HEK293 (cell line): ENCODE measurements around the gene YIPF3.

Experiments
- GLI2 ChIP-seq: fragments of 450-650 bp; formaldehyde crosslinking; IDR thresholded peaks from 2 replicates; pipeline ENCODE4; 2017; ENCODE audit warnings: missing biosample characterization, missing genetic modification characterization, low read depth, borderline replicate concordance
- HOXA7 ChIP-seq: sonication (generic); formaldehyde crosslinking; IDR thresholded peaks from 2 replicates; pipeline ENCODE4 v1.8.1; 2022; ENCODE audit warnings: missing genetic modification reagents, borderline replicate concordance
- TCF7L2 ChIP-seq: IDR thresholded peaks from 2 replicates; pipeline ENCODE4 v1.6.1; 2011; ENCODE audit warnings: low read depth, mild to moderate bottlenecking, inconsistent platforms, low read length, moderate library complexity, borderline replicate concordance
- TSHZ1 ChIP-seq: fragments of 450-650 bp; formaldehyde crosslinking; IDR thresholded peaks from 2 replicates; pipeline ENCODE4 v1.5.1; 2016; ENCODE audit warnings: missing biosample characterization, missing genetic modification characterization, borderline replicate concordance
- ZBTB49 ChIP-seq: fragments of 450-650 bp; formaldehyde crosslinking; IDR thresholded peaks from 2 replicates; pipeline ENCODE4 v1.5.1; 2016; ENCODE audit warnings: missing biosample characterization, missing genetic modification characterization, low read depth
- ZBTB6 ChIP-seq: fragments of 450-650 bp; formaldehyde crosslinking; IDR thresholded peaks from 2 replicates; pipeline ENCODE4 v1.5.1; 2017; ENCODE audit warnings: missing biosample characterization, missing genetic modification characterization
- ZBTB8A ChIP-seq: fragments of 450-650 bp; formaldehyde crosslinking; IDR thresholded peaks from 2 replicates; pipeline ENCODE4 v1.5.1; 2016; ENCODE audit warnings: missing biosample characterization, missing genetic modification characterization
- ZFHX2 ChIP-seq: fragments of 450-650 bp; formaldehyde crosslinking; conservative IDR thresholded peaks from 2 replicates; pipeline ENCODE4 v1.5.1; 2016; ENCODE audit warnings: missing biosample characterization, missing genetic modification characterization
- ZFP3 ChIP-seq: fragments of 450-650 bp; formaldehyde crosslinking; IDR thresholded peaks from 2 replicates; pipeline ENCODE4 v1.5.1; 2016; ENCODE audit warnings: low read depth, missing biosample characterization, missing genetic modification characterization
- ZNF138 ChIP-seq: fragments of 450-650 bp; formaldehyde crosslinking; IDR thresholded peaks from 2 replicates; pipeline ENCODE4 v1.5.1; 2016; ENCODE audit warnings: missing biosample characterization, missing genetic modification characterization, borderline replicate concordance
- ZNF174 ChIP-seq: fragments of 450-650 bp; formaldehyde crosslinking; IDR thresholded peaks from 2 replicates; pipeline ENCODE4 v1.5.0; 2017; ENCODE audit warnings: missing biosample characterization, mild to moderate bottlenecking, missing genetic modification characterization
- ZNF214 ChIP-seq: fragments of 450-650 bp; formaldehyde crosslinking; IDR thresholded peaks from 2 replicates; pipeline ENCODE4 v1.5.1; 2017; ENCODE audit warnings: missing biosample characterization, mild to moderate bottlenecking, missing genetic modification characterization, borderline replicate concordance
- ZNF239 ChIP-seq: fragments of 450-650 bp; formaldehyde crosslinking; IDR thresholded peaks from 2 replicates; pipeline ENCODE4 v1.5.1; 2016; ENCODE audit warnings: missing biosample characterization, missing genetic modification characterization
- ZNF280C ChIP-seq: fragments of 450-650 bp; formaldehyde crosslinking; IDR thresholded peaks from 2 replicates; pipeline ENCODE4 v1.5.1; 2016; ENCODE audit warnings: missing biosample characterization, missing genetic modification characterization
- ZNF302 ChIP-seq: fragments of 450-650 bp; formaldehyde crosslinking; IDR thresholded peaks from 2 replicates; pipeline ENCODE4 v1.5.1; 2016; ENCODE audit warnings: missing biosample characterization, missing genetic modification characterization, low read depth
- ZNF366 ChIP-seq: fragments of 450-650 bp; formaldehyde crosslinking; conservative IDR thresholded peaks from 2 replicates; pipeline ENCODE4 v1.5.1; 2016; ENCODE audit warnings: missing biosample characterization, missing genetic modification characterization
- ZNF398 ChIP-seq: fragments of 450-650 bp; formaldehyde crosslinking; IDR thresholded peaks from 2 replicates; pipeline ENCODE4 v1.5.1; 2017; ENCODE audit warnings: missing biosample characterization, missing genetic modification characterization
- ZNF423 ChIP-seq: fragments of 450-650 bp; formaldehyde crosslinking; IDR thresholded peaks from 2 replicates; pipeline ENCODE4 v1.5.1; 2016; ENCODE audit warnings: missing biosample characterization, missing genetic modification characterization
- ZNF433 ChIP-seq: fragments of 450-650 bp; formaldehyde crosslinking; IDR thresholded peaks from 2 replicates; pipeline ENCODE4 v1.5.1; 2016; ENCODE audit warnings: missing biosample characterization, missing genetic modification characterization, low read depth
- ZNF48 ChIP-seq: fragments of 450-650 bp; formaldehyde crosslinking; IDR thresholded peaks from 2 replicates; pipeline ENCODE4 v1.5.1; 2016; ENCODE audit warnings: missing biosample characterization, missing genetic modification characterization
- ZNF514 ChIP-seq: fragments of 450-650 bp; formaldehyde crosslinking; IDR thresholded peaks from 2 replicates; pipeline ENCODE4 v1.5.1; 2016; ENCODE audit warnings: missing biosample characterization, missing genetic modification characterization
- ZNF560 ChIP-seq: fragments of 450-650 bp; formaldehyde crosslinking; IDR thresholded peaks from 2 replicates; pipeline ENCODE4 v1.5.1; 2017; ENCODE audit warnings: missing biosample characterization, missing genetic modification characterization, borderline replicate concordance
- ZNF707 ChIP-seq: fragments of 450-650 bp; formaldehyde crosslinking; IDR thresholded peaks from 2 replicates; pipeline ENCODE4 v1.5.1; 2016; ENCODE audit warnings: missing biosample characterization, missing genetic modification characterization
- ZNF76 ChIP-seq: fragments of 450-650 bp; formaldehyde crosslinking; IDR thresholded peaks from 2 replicates; pipeline ENCODE4; 2016; ENCODE audit warnings: low read depth, missing biosample characterization, missing genetic modification characterization, borderline replicate concordance
- ZNF785 ChIP-seq: fragments of 450-650 bp; formaldehyde crosslinking; IDR thresholded peaks from 2 replicates; pipeline ENCODE4 v1.5.1; 2016; ENCODE audit warnings: missing biosample characterization, missing genetic modification characterization
- ZSCAN5A ChIP-seq: fragments of 450-650 bp; formaldehyde crosslinking; IDR thresholded peaks from 2 replicates; pipeline ENCODE4 v1.5.1; 2016; ENCODE audit warnings: missing biosample characterization, missing genetic modification characterization

Gene YIPF3

DNA sequence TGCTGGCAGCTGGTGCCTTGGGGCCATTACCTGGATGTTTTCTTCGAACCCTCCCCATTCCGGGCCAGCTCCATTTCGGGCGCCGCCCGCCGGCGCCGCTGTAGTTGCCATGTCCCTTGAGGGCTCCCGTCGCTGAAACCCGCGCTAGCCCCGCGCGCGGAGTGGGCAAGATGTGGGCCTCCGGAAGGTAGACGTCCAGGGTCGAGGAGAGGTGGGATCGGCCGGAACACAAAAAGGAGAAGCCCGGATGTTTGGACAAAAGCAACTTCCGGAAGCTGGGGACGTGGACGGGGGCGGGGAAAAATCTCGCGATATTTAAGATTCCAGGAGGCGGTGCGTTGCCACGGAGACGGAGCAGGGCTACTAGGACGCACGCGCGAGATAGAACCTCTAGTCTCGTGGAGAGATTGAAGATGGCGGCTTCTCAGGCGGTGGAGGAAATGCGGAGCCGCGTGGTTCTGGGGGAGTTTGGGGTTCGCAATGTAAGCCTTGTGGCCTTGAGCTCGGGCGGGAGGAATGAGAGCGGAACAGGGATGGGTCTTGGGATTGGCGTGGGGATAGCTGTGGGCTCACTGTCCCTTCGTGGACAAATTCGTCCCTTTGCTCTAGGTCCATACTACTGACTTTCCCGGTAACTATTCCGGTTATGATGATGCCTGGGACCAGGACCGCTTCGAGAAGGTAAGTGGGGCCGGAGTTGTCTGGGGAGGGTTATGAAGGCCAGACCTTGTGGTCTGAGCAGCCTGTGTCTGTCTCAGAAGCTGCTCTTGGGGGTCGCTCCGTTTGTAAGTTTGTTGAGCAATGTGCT lies at the start of gene YIPF3, which contains the start of gene POLR1C (continued):
- TF ChIP-seq ZNF280C (no peak), TCF7L2 (no peak), TSHZ1 (no peak), ZNF48 (tag by site-specific recombination) (no peak), ZNF514 (tag by site-specific recombination) (no peak), ZNF707 (no peak), ZNF423 (tag by site-specific recombination) (no peak), ZNF398 (tag by site-specific recombination) (no peak), ZNF76 (peak; percentile 61; the same call in 1 of the 2 replicates), ZNF174 (tag by site-specific recombination) (no peak), ZBTB8A (tag by site-specific recombination) (peak; percentile 79), HOXA7 (CRISPR knock-in tag) (no peak), ZNF433 (tag by site-specific recombination) (no peak), ZNF239 (tag by site-specific recombination) (no peak), ZFP3 (tag by site-specific recombination) (no peak), ZNF138 (tag by site-specific recombination) (no peak), ZNF302 (tag by site-specific recombination) (no peak), GLI2 (tag by site-specific recombination) (no peak), ZBTB49 (tag by site-specific recombination) (no peak), ZNF560 (tag by site-specific recombination) (no peak), ZNF366 (tag by site-specific recombination) (0 out of 2 replicates have a peak, but pooled peaks have one; percentile 30), ZSCAN5A (tag by site-specific recombination) (0 out of 2 replicates have a peak, but pooled peaks have one; percentile 28), ZNF785 (tag by site-specific recombination) (no peak), ZFHX2 (tag by site-specific recombination) (peak; percentile 75), ZBTB6 (tag by site-specific recombination) (no peak), ZNF214 (no peak)
